HEK293 (cell line): ENCODE data around the gene PTPRG.

Experiments
- FEZF1 ChIP-seq: fragments of 450-650 bp; formaldehyde crosslinking; IDR thresholded peaks from 2 replicates; pipeline ENCODE4 v1.5.1; 2016; ENCODE audit warnings: missing biosample characterization, missing genetic modification characterization
- HOXA7 ChIP-seq: sonication (generic); formaldehyde crosslinking; IDR thresholded peaks from 2 replicates; pipeline ENCODE4 v1.8.1; 2022; ENCODE audit warnings: missing genetic modification reagents, borderline replicate concordance
- ZNF585B ChIP-seq: fragments of 450-650 bp; formaldehyde crosslinking; IDR thresholded peaks from 2 replicates; pipeline ENCODE4 v1.5.1; 2016; ENCODE audit warnings: missing biosample characterization, missing genetic modification characterization
- ZSCAN23 ChIP-seq: fragments of 450-650 bp; formaldehyde crosslinking; IDR thresholded peaks from 2 replicates; pipeline ENCODE4 v1.5.1; 2016; ENCODE audit warnings: missing biosample characterization, missing genetic modification characterization
- TF ChIP-seq, protein P1 (sequence below): fragments of 450-650 bp; formaldehyde crosslinking; IDR thresholded peaks from 2 replicates; pipeline ENCODE4 v1.5.1; 2016; ENCODE audit warnings: missing biosample characterization, missing genetic modification characterization

DNA sequence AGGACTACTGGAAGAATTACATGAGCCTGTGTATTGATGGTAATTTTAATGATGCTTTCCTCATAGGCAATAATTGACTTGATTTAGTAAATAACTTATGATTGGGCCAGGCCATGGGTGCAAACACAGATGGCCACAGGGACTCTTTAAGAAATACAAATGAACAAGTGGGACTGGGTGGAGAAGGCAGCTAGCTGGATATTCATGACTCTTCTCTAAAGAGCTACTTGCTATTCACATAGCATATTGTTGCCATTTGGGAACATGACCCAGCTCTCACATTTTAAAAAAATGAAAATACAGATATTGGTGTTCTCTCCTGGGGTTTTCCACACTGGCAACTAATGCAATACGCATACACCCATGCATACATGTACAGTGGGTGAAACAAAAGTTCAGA lies 178.3 kb downstream of the PTPRG start:
- TF ChIP-seq, protein P1, sequence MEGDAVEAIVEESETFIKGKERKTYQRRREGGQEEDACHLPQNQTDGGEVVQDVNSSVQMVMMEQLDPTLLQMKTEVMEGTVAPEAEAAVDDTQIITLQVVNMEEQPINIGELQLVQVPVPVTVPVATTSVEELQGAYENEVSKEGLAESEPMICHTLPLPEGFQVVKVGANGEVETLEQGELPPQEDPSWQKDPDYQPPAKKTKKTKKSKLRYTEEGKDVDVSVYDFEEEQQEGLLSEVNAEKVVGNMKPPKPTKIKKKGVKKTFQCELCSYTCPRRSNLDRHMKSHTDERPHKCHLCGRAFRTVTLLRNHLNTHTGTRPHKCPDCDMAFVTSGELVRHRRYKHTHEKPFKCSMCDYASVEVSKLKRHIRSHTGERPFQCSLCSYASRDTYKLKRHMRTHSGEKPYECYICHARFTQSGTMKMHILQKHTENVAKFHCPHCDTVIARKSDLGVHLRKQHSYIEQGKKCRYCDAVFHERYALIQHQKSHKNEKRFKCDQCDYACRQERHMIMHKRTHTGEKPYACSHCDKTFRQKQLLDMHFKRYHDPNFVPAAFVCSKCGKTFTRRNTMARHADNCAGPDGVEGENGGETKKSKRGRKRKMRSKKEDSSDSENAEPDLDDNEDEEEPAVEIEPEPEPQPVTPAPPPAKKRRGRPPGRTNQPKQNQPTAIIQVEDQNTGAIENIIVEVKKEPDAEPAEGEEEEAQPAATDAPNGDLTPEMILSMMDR (tag by site-specific recombination) = no peak
- TF ChIP-seq ZNF585B (tag by site-specific recombination) = no peak
- TF ChIP-seq HOXA7 (CRISPR knock-in tag) = no peak
- no peak for TF ChIP-seq FEZF1 (tag by site-specific recombination)
- no peak for TF ChIP-seq ZSCAN23 (tag by site-specific recombination)
